Activated CD8-positive, alpha-beta memory T cell treated with anti-CD3 and anti-CD28 coated beads, Interleukin-2, amount 50 U/mL, for 1 hour (primary cell): ENCODE results near the gene MAST3.
"Not testable (repeated sequence)": the region's sequence is repeated elsewhere in the genome, so short reads cannot be mapped to it uniquely, and the experiment has no call there.

Source experiments
- DNase-seq: peaks from one replicate; pipeline ENCODE4 v3.0.0-alpha.2; 2020; ENCODE audit errors: extremely low read depth

Gene MAST3

DNA sequence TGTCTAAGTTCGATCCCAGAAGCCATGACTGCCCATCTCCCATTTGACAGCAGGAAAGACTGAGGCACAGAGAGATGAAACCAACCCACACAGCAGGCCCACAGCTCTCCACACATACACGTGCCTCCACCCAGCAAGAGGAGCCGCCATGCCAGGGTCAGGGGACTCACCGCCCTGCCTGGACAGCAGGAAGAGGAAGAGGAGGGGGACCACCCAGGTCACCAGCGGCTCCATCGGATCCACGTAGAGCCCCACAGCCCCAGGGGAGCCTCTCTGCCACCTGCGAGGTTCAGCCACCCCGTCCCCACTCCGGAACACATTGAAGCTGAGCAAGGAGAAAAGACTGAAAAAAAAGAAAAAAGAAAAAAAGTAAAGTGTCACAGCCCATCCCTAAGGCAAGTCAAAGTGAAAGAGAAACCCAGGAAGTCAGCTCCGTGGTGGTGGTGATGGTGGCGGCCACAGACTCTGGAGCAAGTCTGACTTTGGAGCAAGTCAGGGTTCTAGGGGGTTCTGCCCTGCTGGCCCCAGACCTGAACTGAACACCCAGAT, 10.9 kb upstream of the MAST3 start, which contains the start of gene IL12RB1:
Gene IL12RB1 (minus strand): TSS at position 345 of the 549 bp plus-strand sequence. CDS start 111 bp downstream, at position 234.
- no peak for DNase-seq

DNA sequence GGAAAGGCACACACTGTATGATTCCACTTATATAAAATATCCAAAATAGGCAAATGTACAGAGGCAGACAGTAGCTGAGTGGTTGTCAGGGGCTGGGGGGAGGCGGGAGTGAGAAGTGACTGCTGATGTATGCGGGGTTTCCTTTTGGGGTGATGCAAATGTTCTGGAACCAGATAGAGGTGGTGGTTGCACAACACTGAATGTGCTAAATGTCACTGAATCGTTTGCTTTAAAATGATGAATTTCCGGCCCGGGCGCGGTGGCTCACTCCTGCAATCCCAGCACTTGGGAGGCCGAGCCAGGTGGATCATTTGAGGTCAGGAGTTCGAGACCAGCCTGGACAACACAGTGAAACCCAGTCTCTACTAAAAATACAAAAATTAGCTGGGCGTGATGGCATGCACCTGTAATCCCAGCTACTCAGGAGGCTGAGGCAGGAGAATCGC, 8.5 kb upstream of the MAST3 start:
- peak; percentile 45 for DNase-seq

DNA sequence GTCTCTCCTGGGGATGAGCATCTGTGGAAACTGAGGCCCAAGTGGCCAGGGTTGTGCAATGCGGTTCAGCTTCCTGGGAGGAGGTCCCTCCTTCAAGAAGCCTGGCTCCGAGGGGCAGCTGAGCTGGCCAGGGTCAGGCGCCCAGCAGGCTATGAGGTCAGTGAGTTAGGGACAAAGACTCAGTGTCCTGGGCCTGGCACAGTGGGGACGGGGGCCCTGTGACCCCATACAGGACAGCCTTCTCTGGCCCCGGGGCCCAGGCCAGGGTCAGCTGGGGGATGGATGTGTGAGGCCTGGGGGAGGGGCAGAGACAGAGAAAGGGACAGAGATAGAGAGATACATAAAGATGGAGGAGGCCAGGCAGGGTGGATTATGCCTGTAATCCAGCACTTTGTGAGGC, 7.9 kb upstream of the MAST3 start:
- DNase-seq = no peak

DNA sequence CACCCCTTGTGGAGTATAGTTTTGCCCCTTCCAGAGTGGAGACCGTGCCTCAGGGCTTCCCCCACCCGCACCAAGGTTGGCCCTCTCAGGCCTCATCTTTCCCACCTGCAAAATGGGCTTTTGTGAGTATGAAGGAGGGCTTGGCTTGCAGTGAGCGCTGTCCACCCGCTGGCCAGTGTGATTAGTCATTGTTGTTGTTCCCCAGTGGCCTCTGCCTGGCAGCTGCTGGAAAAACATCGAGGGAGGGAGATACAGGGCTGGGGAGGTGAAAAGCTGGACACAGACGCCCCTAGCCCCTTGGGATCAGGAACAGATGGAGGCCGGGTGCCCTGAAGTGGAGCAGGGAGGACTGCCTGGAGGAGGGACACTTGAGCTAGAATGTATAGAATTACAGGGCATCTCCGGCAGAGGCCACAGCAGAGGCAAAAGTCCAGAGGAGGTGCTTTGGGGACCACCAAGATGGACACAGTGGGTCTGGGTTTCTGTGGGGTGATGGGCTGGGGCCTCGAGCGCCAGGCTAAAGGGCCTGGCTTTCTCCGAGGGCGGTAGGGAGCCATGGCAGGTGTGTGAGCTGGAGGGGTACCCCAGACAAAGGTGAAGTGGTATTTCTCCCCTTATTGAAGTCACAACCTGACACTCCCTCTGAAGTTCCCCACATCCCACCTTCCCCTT, 6.9 kb upstream of the MAST3 start:
- no peak for DNase-seq

DNA sequence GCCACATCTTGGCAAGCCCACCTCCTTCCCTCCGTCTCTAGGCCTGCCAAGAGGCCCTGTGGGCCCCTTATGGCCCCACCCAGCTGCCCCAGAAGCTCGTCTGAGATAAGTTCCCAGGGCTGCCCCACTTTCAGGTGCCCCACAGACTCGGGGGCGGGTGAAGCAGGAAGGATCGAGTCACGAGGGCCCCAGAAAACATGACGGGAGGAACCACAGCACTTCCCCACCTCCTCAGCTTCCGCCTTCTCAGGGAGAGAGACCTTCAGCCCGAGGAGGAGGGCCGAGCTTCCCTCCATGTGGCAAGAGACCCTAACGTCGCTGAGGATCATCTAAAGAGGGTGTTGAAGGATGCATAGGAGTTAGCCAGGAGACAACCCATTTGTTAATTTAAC, 6.4 kb upstream of the MAST3 start:
- peak; percentile 66 for DNase-seq

DNA sequence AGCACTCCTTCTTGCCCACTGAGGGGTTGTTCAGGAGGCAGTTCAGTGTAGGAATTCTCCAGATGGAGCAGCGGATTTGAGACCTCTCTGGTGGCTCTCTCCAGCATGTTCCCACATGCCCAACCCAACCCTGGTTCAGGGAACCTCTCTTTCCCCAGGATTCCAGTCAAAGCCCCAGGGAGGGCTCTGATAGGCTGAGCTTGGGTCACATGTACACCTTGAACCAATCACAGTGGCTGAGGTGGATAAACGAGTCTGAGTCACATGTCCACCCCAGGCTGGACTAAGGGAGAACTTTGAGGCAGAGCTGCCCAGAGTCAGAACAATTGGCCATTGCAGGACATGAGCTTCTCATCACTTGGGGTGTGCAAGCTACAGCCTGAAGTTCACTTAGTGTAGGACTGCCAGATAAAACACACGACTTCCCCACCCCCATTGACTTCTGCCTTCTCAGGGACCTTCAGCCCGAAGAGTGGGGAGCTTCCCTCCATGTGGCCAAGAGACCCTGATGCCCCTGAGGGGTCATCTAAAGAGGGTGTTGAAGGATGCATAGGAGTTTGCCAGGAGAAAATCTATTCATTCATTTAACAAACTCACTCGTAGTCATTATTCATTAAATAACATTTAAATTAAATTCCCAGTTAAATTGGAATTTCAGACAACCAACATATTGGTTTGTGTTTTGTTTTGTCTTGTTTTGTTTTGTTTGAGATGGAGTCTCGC, 4.0 kb upstream of the MAST3 start:
- DNase-seq = no peak

DNA sequence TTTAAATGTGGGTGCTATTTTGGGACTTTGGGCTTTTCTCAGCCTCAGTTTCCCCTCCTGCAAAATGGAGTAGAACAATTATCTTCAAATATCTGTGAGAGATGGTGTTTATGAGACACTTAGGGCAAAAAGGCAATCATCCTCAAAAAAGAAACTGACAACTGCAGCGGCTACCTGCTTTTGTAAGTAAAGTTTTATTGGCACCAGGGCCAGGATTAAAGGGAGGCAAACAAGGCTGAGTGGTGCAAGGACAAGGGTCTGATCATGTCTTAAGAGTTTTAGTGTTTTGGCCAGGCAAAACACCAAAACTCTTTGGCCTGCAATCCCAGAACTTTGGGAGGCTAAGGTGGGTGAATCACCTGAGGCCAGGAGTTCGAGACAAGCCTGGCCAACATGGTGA, 1.3 kb upstream of the MAST3 start:
- no peak for DNase-seq

DNA sequence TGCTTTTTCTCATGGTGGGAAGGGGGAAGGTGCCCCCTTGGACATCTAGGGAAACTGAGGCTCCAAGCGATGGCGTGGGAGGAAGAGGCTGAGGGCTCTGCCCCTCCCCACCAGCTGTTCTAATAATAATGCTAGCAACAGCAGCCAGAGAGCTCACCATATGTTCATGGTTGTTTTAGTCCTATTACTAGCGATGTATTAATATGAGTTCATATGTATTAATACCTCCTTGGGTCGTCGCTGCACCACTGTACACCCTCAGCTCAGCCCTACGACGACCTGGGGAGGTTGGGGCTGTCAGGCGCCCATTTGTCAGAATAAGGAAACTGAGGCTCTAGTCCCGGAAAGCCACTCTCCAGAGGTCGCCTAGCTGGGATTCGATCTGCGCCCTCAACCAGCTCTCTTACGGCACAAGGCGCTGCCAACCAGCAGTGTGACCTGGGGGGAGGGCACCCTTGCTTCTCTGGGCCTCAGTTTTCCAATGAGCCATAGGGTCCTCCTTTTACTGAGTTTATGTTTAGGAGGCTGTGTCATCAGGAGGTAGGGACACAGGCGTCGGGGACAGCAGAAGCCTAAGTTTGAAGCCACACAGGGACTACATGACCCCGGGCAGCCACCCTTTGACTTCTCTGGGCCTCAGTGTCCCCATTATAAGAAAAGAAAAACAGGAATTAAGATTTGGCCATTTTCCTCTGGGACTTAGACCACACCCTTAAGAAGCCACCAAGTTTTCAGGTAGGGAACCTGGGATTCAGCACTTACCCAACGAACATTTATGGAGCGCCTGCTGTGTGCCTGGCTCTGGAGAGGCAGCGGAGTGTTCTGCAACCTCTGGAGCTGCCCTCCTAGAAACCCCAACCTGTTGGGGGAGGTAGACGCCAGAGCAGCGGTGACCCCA, 664 bp downstream of the MAST3 start:
- no peak for DNase-seq

DNA sequence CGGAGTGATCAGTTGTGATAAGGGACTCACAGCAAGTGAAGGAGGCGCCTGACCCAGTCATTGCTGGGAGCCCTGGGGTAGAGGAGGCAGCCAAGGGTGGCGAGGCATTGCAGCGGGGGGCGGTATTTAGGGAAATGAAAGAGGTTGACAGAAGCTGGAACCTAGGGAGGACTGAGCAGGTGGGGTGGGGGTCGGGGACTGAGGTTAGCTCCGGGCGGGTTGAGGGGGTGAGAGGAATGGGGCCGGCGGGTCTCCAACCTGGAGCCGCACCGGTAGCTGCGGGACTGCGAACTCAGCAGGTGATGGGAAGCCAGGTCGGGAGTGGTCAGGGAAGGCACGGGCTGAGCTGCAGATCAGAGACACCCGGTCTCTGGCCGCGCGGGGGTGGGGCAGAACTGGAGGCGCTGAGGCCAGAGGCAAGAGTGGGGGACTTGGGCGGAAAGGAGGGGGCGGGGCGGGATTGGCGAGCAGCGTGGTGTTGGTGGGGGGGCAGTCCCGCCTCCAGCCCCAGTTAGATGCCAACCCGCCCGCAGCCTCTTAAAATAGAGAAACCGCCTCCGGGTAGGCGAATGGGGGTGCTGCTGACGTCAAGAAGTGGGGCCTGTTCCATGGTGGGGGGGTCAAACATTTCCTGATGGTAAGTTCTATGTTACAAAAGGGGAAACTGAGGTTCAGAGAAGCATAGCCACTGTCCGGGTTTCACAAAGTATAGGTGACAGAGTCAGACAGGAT, 1.5 kb downstream of the MAST3 start:
- no peak for DNase-seq

DNA sequence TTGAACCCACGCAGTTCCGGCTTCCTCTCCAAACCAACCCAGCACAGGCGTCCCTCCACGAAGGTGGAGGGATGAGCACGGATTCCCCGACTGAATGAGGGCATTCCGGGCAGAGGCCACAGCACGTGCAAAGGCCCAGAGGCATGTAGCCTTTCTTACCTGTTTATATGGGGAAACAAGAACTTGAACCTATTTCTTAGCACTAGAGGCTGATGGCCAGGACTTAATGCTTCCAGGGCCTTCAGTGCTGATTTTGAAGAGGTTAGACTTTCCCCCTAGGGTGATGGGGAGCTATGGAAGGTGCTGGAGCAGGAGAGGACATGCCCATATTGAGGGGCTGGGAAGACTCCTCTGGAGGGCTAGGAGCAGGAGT, 2.0 kb downstream of the MAST3 start:
- DNase-seq = no peak

DNA sequence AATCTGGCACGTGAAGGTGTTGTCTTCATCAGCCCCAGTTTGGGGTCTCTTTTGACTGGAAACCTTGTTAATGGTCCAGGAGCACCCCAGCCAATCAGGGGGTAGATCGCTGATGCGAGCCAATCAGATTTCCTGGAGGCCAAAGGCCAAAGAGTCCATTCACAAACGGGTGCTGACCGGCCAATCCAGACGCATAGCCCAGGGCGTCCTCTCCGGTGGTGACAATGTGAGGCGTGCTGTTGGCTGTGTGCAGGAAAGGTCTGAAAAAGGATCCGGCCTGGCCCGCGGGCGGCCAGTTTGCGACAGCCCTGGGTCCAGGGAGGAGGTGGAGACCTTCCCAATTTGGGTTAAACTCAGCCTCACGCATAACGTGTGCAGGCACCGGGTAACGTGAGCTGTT, 3.1 kb downstream of the MAST3 start:
- no peak for DNase-seq

DNA sequence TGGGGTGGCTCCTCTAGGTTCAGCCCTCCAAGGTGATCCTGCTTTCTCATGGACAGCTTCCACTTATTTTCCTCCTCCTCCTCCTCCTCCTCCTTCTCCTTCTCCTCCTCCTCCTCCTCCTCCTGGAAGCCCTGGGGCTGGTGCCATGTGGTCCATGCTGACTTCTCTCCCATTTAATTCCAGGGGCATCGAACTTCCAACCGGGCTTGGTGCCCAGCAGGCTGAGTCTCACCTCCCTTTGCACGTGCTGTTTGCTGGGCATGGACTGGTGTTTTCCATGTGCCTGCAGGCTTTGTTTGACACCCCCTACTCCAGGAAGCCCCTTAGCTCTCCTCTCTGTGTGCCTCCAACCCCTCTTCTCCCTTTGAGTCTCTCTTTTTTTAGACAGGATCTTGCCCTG, 3.7 kb downstream of the MAST3 start:
- no peak for DNase-seq

DNA sequence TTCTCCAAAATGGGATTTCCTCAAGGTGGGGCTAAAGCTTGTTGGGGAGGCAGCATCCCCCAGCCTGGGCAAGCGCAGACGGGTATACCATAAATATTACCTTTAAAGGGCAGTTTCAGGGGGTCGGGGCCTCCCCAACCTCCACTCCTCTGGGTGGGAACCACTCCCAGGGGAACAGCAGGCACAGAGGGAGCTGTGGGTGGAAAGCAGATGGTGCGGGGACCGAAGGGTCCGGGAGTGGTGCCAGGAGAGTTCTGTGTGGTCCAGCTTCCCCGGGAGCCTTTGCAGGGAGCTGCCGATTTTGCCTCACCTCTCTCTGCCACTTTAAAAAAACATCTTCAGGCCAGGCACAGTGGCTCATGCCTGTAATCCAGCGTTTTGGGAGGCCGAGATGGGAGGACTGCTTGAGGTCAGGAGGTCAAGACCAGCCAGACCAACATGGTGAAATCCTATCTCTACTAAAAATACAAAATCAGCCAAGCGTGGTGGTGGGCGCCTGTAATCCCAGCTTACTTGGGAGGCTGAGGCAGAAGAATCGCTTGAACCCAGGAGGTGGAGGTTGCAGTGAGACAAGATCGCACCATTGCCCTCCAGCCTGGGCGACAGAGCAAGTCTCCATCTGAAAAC, 5.5 kb downstream of the MAST3 start:
- no peak for DNase-seq

DNA sequence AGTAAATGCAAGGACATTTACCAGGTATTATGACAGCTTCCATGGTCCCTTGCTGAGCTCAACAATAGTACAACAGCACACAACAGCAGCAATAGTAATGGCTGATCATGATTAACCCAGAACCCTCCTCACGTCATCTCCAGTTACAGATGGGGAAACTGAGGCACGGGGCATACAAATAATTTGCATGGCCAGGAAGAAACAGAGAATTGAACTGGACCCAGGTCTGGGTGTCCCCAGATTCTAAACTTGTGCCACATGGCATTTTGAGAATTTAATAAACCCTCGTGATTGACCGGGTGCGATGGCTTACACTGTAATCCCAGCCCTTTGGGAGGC, 7.2 kb downstream of the MAST3 start:
- no peak for DNase-seq

DNA sequence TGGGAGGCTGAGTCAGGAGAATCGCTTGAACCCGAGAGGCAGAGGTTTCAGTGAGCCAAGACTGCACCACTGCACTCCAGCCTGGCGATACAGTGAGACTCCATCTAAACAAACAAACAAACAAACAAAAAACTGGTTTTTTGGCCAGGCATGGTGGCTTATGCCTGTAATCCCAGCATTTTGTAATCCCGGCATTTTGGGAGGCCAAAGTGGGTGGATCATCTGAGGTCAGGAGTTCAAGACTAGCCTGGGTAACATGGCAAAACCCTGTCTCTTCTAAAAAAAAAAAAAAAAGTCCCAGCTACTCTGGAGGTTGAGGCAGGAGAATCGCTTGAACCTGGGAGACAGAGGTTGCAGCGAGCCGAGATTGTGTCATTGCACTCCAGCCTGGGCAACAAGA, 7.7 kb downstream of the MAST3 start:
- DNase-seq = not testable (repeated sequence)

DNA sequence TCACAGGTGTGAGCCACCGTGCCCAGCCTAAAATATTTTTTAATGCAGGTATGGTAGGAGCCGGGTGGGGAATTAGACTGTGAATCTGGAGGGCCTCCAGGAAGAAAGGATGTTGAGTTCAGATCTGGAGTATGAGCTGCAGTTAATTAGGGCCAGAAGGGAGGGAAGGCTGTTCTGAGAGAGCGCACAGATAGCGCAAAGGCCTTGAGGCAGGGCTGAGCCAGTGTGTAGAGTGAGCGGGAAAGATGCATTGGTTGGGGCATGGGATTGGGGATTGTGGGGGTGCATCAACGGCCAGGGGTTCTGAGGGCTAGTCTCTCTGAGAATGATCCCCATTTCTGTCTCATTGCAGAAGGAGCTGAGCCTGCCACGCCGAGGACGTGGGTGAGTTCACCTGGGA, 9.7 kb downstream of the MAST3 start:
- DNase-seq = no peak

DNA sequence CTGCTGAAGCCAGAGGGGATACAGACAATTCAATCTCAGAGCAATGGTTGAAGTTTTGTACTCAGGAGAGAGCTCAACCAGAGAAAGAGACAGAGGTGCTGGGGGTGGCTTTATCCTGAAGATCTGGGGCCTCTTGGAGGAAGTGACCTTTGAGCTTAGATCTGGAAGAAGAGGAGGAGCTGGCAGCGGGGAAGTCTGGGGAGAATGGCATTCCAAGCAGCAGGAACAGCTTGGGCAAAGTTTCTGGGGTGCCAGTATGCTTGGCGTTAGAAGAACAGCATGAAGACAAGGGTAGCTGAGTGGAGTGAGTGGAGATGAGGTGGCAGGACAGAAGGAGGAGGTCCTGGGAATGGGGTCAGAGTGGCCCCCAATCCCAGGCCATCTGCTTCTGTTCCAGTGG, 11.3 kb downstream of the MAST3 start:
- no peak for DNase-seq

DNA sequence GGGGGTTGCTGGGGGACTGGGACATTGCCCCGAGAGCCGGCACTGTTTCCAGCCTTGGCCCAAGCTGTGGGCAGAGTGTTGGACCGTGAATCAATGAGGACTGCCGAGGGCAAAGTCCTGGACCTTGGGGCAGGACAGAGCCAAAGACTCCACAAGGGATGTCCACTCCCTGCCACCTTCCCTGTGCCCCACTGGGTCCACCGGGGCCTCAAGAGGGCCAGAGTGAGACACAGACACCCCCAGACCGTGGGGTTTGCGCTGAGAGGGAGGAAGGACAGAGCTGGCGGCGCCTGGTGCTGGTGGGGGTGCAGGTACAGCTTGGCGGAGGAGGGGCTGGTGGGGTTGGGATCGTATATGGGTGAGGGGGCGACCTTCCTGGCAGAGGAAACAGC, 11.8 kb downstream of the MAST3 start:
- DNase-seq = no peak

DNA sequence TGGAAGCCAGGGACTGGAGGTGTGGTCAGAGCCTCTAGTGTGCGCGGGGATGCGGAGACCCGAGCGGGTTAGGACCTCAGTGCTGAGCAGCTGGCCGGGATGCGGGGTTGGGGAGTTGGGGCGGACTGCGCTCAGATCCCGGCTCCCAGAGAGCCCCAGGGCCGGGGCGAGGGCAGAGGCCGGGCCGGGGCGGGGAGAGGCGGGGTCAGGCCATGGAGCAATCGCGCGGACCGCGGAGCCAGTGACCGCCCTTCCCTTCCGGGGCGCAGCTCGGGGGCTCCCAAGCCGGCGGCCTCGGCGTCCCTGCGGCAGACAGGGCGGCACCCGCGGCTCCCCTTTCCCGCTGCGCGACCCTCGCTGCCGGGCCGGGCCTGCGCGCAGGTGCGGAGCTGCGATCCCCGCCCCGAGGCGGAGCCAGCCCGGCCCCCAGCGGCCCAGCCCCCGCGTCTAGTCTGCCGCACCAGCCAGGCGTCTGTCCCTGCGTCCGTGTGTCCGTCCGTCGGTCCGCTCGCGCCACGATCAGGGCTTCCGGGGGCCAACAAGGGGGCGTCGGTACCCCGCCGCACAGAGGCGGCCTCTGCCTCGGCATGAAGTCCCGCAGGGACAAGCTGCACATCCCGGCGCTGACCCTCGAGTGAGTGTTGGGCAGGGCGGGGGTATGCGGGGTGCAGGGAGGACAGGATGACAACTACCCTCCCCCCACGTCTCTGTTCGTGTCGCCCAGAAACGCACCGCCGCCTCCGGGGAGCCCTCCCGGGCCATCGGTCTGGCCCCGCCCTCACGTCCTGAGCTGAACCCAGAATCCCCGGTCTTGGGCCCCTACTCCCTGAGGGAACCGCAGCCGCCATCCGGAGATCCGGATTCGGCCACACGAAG, 12.4 kb downstream of the MAST3 start:
- no peak for DNase-seq

DNA sequence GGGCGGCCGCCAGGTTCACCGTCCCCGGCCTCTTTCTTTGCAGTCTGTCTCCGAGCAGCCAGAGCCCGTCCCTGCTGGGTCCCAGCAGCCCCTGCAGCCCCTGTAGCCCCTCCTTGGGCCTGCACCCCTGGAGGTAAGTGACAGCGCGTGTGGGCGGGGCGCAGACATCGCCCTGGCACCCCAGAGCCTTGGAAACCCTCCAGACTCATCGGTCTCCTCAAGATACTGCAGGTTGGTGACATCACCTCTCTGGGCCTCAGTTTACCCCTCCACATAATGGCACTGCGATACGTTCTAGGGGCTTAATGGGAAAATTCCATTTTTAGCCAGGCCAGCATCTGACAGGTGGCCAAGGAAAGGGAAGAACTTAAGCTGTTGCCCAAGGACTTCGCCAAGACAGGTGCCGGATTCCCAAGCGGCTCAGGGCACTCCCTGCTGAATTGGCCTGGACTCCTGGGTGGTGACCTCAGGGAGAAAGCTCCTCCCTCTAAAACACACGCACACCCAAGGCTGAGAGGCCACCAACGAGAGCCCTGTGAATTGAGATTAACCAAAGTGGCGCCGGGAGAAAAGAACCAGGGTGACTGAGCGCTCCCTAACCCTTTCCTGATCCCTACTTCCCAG, 13.1 kb downstream of the MAST3 start:
- DNase-seq = no peak
